GM19467 (cell line): ENCODE data around the gene SMYD3.
A peak's percentile ranks its signal among the peaks of the same experiment; 100 is the strongest.

ENCODE experiments used
- ATAC-seq: cut with Tn5 transposase; IDR thresholded peaks from one replicate; pipeline ENCODE4 v1.9.1; 2021; ENCODE audit warnings: mild to moderate bottlenecking, moderate library complexity; ENCODE audit not compliant: unreplicated experiment

SMYD3 gene

GRCh38 chr1:246516126-246516525 lies 9.0 kb upstream of the SMYD3 start:
- ATAC-seq, result no peak

GRCh38 chr1:246515390-246516005 lies 8.4 kb upstream of the SMYD3 start:
- no peak for ATAC-seq

- ATAC-seq, result no peak
Measured at GRCh38 chr1:246513619-246514343, 6.7 kb upstream of the SMYD3 start.

- ATAC-seq, result no peak
Measured at GRCh38 chr1:246513041-246513440, 6.0 kb upstream of the SMYD3 start.

- ATAC-seq, result no peak
Measured at GRCh38 chr1:246512635-246513034, 5.6 kb upstream of the SMYD3 start.

GRCh38 chr1:246512230-246512629 lies 5.2 kb upstream of the SMYD3 start:
- no peak for ATAC-seq

- no peak for ATAC-seq
Measured at GRCh38 chr1:246511203-246511602, 4.1 kb upstream of the SMYD3 start.

- ATAC-seq, result no peak
Measured at GRCh38 chr1:246510147-246511030, 3.3 kb upstream of the SMYD3 start.

- no peak for ATAC-seq
Measured at GRCh38 chr1:246508897-246509688, 2.0 kb upstream of the SMYD3 start.

GRCh38 chr1:246506367-246506673 lies 759 bp downstream of the SMYD3 start:
- ATAC-seq, result peak; percentile 2

GRCh38 chr1:246503341-246503740 lies 3.7 kb downstream of the SMYD3 start:
- ATAC-seq, result no peak

GRCh38 chr1:246497331-246497915 lies 9.7 kb downstream of the SMYD3 start:
- ATAC-seq, result no peak

GRCh38 chr1:246492611-246493245 lies 14.4 kb downstream of the SMYD3 start:
- no peak for ATAC-seq

- no peak for ATAC-seq
Measured at GRCh38 chr1:246491551-246492053, 15.5 kb downstream of the SMYD3 start.

- no peak for ATAC-seq
Measured at GRCh38 chr1:246488674-246489073, 18.4 kb downstream of the SMYD3 start.

- no peak for ATAC-seq
Measured at GRCh38 chr1:246483569-246483933, 23.5 kb downstream of the SMYD3 start.

GRCh38 chr1:246482805-246483568 lies 24.1 kb downstream of the SMYD3 start:
- ATAC-seq, result no peak

- ATAC-seq, result no peak
Measured at GRCh38 chr1:246479061-246479460, 28.0 kb downstream of the SMYD3 start.

GRCh38 chr1:246477634-246478033 lies 29.4 kb downstream of the SMYD3 start:
- no peak for ATAC-seq
